GM19351 (cell line): ENCODE measurements around the gene FBN1.

ENCODE experiments used
- ATAC-seq: cut with Tn5 transposase; IDR thresholded peaks from one replicate; pipeline ENCODE4 v1.9.1; 2021; ENCODE audit warnings: mild to moderate bottlenecking, moderate library complexity; ENCODE audit not compliant: unreplicated experiment

The FBN1 gene

DNA sequence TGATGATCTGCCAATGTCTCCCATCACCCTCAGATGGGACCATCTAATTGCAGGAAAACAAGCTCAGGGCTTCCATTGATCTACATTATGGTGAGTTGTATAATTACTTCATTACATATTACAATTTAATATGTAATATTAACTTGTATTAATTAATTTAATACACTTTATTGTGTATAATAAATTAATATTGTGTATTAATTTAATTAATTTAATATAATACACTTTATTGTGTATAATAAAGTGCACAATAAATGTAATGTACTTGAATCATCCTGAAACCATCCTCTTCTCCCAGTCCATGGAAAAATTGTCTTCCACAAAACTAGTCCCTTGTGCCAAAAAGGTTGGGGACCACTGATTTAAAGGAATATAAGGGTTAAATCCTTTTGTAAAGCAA is 123.4 kb downstream of the FBN1 start:
- no peak for ATAC-seq

DNA sequence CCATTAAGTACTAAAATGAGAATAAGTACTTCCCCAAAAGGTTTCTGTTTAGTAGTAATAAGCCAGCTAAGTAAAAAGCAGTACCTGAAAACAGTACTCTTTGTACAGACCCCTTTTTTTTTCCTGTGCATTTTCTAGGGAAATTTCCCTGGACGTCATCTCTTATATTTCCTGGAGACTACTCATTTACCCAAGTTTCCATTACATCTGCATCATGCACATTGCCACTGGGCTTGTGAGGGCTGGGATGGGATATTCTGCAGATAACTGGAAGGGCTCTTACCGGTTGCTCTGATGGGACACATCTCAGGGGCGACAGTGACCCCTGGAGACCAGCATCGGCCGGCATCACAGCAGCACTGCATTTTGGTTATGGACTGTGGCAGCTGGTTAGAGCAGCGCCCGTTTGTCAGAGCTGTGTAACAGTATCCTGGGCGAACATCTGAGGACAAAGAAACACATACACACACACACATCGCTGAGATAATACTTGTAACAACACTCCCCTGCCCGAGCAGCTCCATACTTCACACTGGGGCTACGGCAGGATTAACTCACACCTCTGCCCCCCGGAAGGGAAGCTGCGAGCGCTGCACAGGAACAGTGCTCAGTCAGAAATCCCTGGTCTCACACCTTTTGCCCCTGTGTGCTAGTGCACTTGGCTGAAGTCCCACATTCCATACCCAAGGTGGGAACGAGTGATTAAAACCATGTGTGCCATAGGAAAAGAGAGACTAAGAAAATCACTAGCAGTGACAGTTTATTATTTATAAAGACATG is 124.9 kb downstream of the FBN1 start:
- ATAC-seq: no peak

DNA sequence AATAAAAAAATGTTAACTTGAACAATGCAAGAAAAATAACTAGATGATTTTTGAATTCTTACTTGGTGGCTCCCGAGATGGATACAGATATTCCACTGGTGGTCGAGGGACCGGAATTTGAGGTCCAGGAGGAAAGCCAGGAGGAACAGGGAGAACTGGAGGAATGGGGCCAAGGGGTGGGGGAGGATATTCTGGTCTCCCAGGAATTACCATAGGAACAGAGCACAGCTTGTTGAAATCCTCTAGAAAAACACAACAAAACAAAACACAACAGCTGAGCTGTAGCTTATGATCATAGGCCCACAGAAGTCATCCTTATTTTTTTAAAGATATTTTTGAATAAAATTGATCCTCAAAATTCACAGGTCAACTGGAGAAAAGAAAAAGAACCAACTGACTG is 129.4 kb downstream of the FBN1 start:
- ATAC-seq: no peak

DNA sequence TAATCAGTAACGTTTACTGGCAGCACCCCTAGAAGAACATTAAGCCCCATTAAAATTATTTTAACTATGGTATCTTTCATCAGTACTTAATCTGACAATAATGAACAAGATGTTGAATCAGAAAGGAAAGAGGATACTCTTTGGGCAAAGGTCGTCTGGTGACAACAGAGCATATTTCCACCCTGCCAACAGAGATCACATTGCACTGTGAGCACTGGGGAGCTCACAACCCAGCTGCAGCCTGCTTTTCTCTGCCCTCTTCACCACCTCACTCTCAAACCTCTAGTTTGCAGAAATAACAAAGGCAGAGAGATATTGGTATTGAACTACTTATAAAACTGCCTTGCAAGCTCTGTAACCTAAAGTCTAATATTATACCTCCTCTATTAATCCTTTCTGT is 130.0 kb downstream of the FBN1 start:
- no peak for ATAC-seq

DNA sequence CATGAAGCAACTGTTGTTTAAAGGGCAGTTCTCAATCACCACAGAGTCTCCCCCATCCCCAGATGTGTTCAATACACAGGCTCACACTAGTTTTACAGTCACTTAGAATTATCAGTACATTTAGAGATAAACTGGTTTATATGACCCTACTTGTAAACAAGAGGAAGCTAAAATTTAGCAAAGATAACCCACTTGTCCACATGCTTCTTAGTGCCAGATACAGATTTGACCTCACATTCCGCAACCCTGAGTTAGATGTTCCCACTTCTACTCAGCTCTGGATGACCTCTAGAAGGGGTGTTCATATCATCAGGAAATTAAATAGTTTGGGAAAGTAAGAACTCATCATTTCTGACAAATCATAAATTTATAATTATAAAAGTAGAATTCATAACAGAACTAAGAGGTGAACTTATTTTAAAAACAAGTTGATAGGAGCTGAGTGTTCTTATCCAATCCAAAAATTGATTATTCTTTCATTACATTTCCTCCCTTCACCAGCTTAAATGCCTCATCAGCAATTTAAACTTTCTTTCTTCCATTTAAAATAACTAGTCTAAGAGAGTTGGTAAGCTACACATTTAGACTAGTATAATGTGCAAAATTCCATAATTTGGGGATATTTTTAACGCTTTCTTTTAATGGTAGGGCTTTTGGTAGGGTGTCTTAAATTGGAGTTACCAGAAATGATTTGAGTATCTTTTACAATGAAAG is 131.2 kb downstream of the FBN1 start:
- ATAC-seq: no peak

DNA sequence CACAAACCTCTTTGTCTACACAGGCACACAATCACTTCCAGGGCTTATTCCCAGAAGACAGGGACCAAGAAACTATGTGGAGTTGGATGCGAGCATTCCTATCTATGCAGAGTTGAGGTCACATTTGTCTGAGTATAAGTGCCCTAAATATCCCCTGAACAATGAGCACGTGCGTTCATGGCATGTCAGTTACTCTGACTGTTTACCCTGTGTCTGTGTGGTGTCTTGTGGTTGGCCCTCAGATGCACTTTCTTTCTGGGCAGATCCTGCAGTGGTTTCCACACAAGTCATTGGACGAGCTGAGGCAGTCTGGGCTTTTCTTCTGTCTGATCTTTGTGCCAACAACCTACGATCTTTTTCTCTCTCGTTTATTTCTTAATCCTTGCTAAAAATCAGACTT is 134.5 kb downstream of the FBN1 start:
- no peak for ATAC-seq

DNA sequence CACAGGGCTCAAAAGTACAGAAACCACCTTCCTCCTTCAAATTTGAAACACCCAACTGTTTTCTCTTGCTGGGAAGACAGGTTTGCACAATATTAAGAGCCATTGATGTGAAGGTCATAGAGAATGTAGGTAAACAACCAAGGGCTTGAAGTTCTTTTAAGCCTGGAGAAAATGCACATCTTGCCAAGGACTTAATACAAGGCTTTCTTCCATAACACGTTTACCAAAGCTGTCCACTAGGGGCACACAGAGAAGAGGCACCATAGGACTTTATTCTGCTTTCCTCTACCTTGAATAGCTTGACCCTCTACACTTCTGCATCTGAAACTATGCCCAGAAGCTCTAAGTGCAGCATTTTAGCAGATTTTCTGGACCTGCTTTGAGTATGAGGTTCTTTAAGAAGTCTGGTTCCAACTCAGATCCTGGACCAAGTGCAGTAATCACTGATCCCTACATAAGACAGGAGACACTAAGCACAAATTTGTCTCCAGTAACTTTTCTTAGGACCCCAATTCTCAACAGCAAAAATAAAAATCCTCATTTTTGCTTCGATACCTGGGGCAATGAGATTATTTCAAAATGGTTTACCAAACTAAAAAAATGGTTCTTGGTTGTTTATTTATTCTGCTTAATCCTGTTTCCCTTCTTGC is 138.0 kb downstream of the FBN1 start:
- peak; percentile 96 for ATAC-seq

DNA sequence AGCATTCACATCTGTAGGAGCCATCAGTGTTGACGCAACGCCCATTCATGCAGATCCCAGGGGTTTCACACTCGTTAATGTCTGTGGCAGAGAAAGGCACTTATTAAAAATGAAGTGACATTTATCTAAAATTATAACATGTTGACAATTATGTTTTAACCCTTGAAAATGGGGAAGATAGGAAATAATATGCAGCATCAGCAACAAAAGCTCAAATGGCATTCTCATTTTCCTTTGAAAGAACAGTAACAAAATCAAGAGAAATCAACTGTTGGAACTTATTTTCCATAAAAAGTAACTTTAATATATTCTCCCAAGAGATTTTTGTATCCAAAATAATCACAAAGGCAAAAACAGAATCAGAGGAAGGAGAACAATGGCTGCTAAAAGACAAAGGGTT is 140.4 kb downstream of the FBN1 start:
- ATAC-seq: no peak

DNA sequence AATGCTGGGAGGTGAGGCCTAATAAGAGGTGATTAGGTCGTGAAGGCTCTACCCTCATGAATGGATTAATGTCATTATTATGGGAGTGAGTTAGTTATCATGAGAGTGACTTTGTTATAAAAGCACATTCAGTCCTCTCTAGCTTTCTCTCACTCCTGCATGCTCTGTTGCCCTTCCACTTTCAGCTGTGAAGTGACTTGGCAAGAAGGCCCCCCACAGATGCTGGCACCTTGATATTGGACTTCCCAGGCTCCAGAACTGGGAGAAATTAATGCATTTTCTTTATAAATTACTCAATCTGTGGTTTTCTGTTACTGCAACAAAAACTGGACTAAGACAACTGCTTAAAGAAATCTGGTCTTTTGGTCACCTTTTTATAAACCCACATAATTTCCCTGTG is 144.3 kb downstream of the FBN1 start:
- ATAC-seq: peak; percentile 65

DNA sequence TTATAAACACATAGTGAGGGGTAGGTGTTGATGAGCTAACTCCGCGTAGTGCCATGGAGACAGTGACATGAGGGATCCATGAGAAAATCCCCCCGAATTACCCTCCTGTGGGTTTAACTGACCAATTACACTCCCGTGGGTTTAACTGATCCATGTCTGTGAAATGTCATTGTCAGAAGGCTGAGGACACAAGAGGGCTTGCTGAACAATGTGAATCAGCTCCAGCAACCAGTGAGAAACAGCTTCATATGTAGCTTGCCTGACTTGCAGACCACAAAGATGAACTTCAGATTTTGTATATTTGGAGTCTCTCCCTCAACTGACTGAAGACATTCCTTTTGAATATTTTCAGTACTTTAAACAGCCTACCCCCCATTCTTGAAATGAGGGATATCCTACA is 144.9 kb downstream of the FBN1 start:
- ATAC-seq: no peak

DNA sequence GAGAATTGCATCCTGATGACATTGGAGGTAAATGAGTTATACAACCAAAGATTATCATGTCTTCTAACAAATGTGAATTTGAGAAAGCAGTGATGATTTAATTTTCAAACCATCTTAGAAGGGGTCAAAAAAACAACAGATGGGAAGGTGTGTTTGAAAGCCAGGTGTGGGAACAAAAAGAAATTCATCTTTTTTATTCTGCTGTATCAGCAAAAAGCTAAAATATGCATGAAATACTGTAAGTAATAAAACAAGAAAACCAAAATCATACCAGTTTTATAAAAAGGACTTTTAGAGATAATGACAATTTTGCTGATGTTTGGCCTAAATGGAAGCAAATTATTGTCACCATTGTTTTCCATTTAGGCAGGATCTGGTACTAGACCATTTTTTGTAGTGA is 145.5 kb downstream of the FBN1 start:
- ATAC-seq: no peak

DNA sequence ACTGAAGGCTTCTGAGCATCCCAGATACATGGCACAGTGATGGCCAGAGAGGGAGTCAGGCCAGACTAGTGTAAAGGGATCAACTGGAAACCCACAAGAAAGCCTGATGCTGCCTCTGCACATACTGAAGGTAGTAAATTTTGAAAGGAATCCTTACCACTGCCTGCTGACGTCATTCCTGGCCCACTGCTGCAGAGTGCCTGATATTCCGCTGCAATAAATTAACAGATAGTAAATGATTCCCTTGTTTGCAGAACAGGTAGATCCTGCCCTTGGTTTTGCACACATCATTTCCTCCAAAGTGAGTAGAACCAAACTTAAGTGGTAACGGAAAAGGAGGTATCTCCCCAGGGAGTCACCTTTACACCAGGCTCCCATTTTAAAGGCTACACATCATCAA is 146.7 kb downstream of the FBN1 start:
- ATAC-seq: no peak

DNA sequence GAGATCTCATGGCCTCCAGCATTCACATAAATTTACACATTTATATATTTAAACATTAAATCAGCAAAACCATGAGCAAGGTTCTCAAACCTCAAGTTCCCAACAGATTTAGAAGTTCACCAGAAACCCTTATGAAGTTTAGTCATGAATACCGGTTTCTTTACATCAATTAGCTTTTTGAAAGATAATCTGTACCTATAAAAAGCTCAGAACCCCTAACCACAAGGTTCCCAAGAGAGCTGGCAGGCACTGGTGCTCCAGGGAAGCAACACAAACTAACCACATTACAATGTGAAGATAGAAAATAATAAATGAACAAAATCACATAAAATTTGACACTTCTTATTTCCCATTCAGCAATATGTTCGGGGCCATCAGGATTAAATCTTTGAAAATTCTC is 150.9 kb downstream of the FBN1 start:
- no peak for ATAC-seq

DNA sequence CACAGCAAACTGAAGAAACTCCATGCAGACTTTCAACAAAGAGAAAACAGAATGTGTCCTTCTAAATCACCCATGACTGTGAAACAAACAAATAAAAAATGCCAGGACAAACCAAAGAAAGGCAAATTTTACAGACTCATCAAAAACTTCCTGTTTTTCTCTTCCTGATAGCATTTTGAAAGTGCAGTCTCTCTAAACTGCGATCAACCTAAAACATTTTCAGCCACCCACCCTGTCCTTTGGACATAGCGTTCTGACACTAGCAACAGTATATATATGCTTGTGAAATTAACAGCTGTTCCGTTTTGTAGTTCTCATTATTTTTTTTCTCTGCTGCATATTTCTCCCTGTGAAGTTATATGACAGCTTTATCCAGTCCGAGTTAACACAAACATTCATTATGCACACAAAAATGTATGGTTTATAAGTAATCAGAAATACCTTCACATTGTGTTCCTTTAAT is 151.7 kb downstream of the FBN1 start:
- ATAC-seq: no peak

DNA sequence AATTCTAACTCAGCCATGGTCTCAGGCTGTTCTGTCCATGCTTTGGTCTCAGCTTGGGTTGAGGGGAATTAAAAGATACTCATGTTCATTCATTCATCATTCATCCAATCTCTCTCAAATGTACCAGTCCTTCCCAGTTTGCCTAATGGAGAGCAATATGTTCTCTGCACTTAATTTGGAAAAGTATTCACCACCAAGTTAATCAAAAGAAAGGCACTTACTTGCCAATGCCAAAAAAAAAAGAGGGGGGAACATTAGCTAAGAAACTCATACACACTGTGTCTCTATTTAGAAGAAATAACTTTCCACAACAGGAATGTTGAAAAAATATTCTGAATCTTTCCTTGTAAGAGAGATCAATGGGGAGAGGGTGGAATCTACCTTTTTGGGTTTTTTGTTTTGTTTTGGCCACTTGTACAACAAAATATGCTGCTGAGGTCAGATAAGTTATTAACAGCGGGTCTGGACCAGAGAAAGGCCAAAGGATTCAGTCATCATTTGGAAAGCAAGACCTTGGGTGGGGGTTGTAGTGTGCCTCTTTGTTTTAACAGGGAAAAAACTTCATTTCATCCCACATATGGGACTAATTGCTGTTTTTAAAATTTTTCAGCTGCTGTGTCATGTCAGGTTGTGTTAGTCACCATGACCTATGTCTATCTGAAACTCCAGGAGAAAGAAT is 152.3 kb downstream of the FBN1 start:
- ATAC-seq: no peak

DNA sequence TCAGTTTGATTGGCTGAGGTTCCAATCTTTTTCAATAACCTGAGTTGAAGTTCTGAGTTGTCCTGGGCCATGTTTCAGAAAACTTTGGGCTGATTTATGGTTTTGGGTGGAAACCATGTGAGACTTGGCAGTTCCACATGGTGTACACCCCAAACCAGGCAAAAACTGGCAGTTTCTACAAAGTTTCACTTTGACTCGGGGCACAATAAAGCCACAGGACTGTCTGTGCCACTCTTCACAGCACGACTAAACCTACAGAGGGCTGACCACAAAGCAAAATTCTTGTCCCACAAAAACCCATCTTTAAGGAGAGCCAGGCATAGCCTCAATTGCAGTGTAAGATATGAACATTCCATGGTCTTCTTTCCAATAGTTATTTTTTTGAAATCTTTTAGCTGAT is 159.3 kb downstream of the FBN1 start:
- ATAC-seq: no peak

DNA sequence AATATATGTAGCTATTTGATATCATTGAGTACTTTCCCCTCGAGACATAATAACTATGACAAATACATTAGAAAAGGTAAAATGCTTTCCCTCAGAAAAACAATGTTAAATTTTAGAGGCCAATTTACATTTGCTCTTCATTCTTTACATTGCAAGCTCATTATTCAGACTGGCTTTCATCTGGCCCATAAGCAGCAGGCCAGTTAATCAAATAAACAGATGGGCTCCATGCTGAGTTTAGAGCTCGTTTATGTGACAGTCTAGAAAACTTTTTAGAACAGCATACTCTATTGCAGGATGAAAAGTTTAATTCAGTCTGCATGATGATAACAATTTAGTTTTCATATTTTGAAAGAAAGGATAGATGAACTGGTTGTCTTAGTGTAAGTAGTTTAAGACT is 163.7 kb downstream of the FBN1 start:
- ATAC-seq: no peak

DNA sequence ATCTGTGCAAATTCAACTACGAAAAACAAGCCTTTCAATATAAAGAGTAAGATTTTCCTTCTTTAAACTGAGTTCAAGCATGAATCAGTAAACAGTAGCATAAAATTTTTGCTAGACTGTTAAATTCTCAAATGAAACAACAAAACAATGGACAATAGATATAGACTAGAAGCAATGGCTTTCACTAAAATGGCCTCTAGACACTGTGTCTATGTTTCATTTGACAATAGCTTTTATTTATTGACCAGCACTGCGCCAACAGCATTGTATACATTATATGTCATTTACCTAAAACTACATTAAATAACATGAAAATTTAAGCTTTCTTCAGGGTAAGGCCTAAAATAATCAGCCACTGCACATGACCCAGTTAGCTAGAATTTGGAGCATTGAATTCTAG is 165.8 kb downstream of the FBN1 start:
- no peak for ATAC-seq

DNA sequence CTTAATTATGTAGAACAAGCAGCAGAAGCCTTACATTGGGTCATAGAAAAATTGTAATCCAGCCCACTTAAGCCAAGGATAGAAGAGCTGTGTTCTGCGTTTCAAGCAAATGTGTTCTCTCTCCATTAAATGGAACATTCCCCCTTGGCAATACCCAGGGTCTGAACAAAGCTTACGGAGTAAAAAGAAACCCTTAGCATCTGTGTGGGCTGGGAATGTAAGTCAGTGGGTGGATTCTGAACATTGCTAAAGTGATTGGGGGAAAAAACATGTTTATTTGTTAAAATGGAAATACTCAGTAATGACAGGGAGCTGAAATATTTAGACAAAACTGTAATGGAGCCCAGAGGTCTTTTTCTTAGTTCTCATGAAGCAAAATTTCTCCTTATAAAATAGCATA is 166.9 kb downstream of the FBN1 start:
- no peak for ATAC-seq

DNA sequence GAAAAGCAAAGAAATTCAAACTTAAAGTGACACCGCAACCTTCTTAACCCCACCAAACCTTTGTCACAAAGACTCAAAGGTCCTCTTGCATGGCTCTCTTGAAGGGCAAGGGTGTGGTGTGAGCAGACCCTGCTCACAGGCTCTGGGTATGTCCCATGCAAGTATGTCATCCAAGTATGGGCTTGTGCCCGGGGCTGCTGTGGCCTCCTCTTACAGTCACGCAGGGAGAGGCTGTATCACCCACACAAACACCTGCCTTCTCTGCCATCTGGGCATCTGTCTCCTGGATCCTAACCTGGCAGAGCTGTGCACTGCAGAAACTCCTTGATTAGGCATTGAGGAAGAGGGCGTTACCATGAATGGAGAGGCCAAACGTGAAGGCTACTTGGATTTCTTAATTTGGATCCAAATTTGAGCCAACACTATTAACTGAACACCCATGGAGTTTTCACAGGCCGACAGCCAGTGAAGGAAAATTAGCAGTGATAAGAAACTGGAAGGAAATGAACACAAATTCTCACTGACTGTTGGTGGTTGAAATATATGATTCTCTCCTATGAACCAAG is 167.6 kb downstream of the FBN1 start:
- ATAC-seq: no peak
